ENCODE measurements around the gene ZBTB25.

Gene ZBTB25

GRCh38 chr14:64419003-64419402, 84.6 kb downstream of the ZBTB25 start:
- TF ChIP-seq EZH2phosphoT487 (conservative IDR thresholded peaks at IDR 0.05; ENCODE audit: low read length), result no peak
- no peak for TF ChIP-seq CTCF (IDR thresholded peaks at IDR 0.05; ENCODE audit: insufficient read depth, low read length, poor library complexity, severe bottlenecking)
- Histone ChIP-seq H3K9me2 (replicated peaks; ENCODE audit: insufficient read depth, low read length) (no peaks in the 10 kb centered on the region), H3K36me3 (ENCODE audit: low read length) (peaks cover 31% of the 10 kb centered on the region), H4K20me1 (ENCODE audit: low read depth, low read length) (no peaks in the 10 kb centered on the region), H3F3A (ENCODE audit: insufficient read depth) (no peaks in the 10 kb centered on the region), H3K79me2 (ENCODE audit: insufficient read depth, low read length) (no peaks in the 10 kb centered on the region), H3K27ac (ENCODE audit: low read depth, low read length) (no peak overlapping the region), H3K9me3 (ENCODE audit: insufficient read depth, low read length) (no peaks in the 10 kb centered on the region), H3K4me3 (ENCODE audit: insufficient read depth, low read length, poor library complexity, severe bottlenecking) (no peak overlapping the region), H3K4me2 (ENCODE audit: low read depth, low read length, poor library complexity, severe bottlenecking) (no peak overlapping the region), H3K27me3 (ENCODE audit: low read length) (no peaks in the 10 kb centered on the region), H2AFZ (ENCODE audit: low read depth, low read length, severe bottlenecking) (no peak overlapping the region), H3K9ac (ENCODE audit: low read length) (no peak overlapping the region)

- Histone ChIP-seq H3K9ac (ENCODE audit: low read length) (no peak overlapping the region), H3K79me2 (ENCODE audit: insufficient read depth, low read length) (no peaks in the 10 kb centered on the region), H3F3A (ENCODE audit: insufficient read depth) (no peaks in the 10 kb centered on the region), H3K9me3 (ENCODE audit: insufficient read depth, low read length) (no peaks in the 10 kb centered on the region), H3K27me3 (ENCODE audit: low read length) (no peaks in the 10 kb centered on the region), H4K20me1 (ENCODE audit: low read depth, low read length) (no peaks in the 10 kb centered on the region), H3K36me3 (ENCODE audit: low read length) (peaks cover 27% of the 10 kb centered on the region), H3K4me3 (ENCODE audit: insufficient read depth, low read length, poor library complexity, severe bottlenecking) (no peak overlapping the region), H3K9me2 (replicated peaks; ENCODE audit: insufficient read depth, low read length) (no peaks in the 10 kb centered on the region), H3K4me2 (ENCODE audit: low read depth, low read length, poor library complexity, severe bottlenecking) (no peak overlapping the region), H2AFZ (ENCODE audit: low read depth, low read length, severe bottlenecking) (no peak overlapping the region), H3K27ac (ENCODE audit: low read depth, low read length) (no peak overlapping the region)
- TF ChIP-seq EZH2phosphoT487 (conservative IDR thresholded peaks at IDR 0.05; ENCODE audit: low read length), result no peak
- no peak for TF ChIP-seq CTCF (IDR thresholded peaks at IDR 0.05; ENCODE audit: insufficient read depth, low read length, poor library complexity, severe bottlenecking)
Measured at GRCh38 chr14:64417771-64418125, 85.9 kb downstream of the ZBTB25 start.

- Histone ChIP-seq H3K4me2 (ENCODE audit: low read depth, low read length, poor library complexity, severe bottlenecking) (no peak overlapping the region), H4K20me1 (ENCODE audit: low read depth, low read length) (no peaks in the 10 kb centered on the region), H3K4me3 (ENCODE audit: insufficient read depth, low read length, poor library complexity, severe bottlenecking) (no peak overlapping the region), H3K79me2 (ENCODE audit: insufficient read depth, low read length) (no peaks in the 10 kb centered on the region), H3K9me2 (replicated peaks; ENCODE audit: insufficient read depth, low read length) (no peaks in the 10 kb centered on the region), H2AFZ (ENCODE audit: low read depth, low read length, severe bottlenecking) (no peak overlapping the region), H3K27me3 (ENCODE audit: low read length) (no peaks in the 10 kb centered on the region), H3K9me3 (ENCODE audit: insufficient read depth, low read length) (no peaks in the 10 kb centered on the region), H3F3A (ENCODE audit: insufficient read depth) (no peaks in the 10 kb centered on the region), H3K9ac (ENCODE audit: low read length) (no peak overlapping the region), H3K27ac (ENCODE audit: low read depth, low read length) (no peak overlapping the region), H3K36me3 (ENCODE audit: low read length) (peaks cover 27% of the 10 kb centered on the region)
- TF ChIP-seq EZH2phosphoT487 (conservative IDR thresholded peaks at IDR 0.05; ENCODE audit: low read length) (no peak), CTCF (IDR thresholded peaks at IDR 0.05; ENCODE audit: insufficient read depth, low read length, poor library complexity, severe bottlenecking) (no peak)
Measured at GRCh38 chr14:64417055-64417770, 86.4 kb downstream of the ZBTB25 start.
